Loucy (cell line): Measurements from ENCODE around the gene ZNF277.

Source experiments
- EZH2phosphoT487 ChIP-seq: fragments of 200-600 bp; IDR thresholded peaks from 2 replicates; pipeline ENCODE4 v1.6.1; 2018; ENCODE audit warnings: antibody characterized with exemption, mild to moderate bottlenecking, moderate library complexity, borderline replicate concordance
- TF ChIP-seq, protein P1 (sequence below): fragments of 200-600 bp; sonication (generic); conservative IDR thresholded peaks from 2 replicates; pipeline ENCODE4 v1.5.1; 2014; ENCODE audit warnings: mild to moderate bottlenecking, antibody characterized with exemption, low read length

- TF ChIP-seq, protein P1, sequence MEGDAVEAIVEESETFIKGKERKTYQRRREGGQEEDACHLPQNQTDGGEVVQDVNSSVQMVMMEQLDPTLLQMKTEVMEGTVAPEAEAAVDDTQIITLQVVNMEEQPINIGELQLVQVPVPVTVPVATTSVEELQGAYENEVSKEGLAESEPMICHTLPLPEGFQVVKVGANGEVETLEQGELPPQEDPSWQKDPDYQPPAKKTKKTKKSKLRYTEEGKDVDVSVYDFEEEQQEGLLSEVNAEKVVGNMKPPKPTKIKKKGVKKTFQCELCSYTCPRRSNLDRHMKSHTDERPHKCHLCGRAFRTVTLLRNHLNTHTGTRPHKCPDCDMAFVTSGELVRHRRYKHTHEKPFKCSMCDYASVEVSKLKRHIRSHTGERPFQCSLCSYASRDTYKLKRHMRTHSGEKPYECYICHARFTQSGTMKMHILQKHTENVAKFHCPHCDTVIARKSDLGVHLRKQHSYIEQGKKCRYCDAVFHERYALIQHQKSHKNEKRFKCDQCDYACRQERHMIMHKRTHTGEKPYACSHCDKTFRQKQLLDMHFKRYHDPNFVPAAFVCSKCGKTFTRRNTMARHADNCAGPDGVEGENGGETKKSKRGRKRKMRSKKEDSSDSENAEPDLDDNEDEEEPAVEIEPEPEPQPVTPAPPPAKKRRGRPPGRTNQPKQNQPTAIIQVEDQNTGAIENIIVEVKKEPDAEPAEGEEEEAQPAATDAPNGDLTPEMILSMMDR = no peak
- no peak for TF ChIP-seq EZH2phosphoT487
Measured at GRCh38 chr7:112205343-112206237, 905 bp upstream of the ZNF277 start.
